ENCODE results near the gene SARS1. TPM values are rescaled to one million over a fixed set of nuclear protein-coding genes. Genes with fewer than 3 reads are reported as not detected.

SARS1 gene
- total and polyA plus RNA-seq, 2 donors (not counting 1 experiment from before 2014, with no cell fraction given) = 59.1 to 115 TPM

GRCh38 chr1:109188781-109189180 lies 24.9 kb upstream of the SARS1 start:
- TF ChIP-seq EZH2 (IDR thresholded peaks at IDR 0.05; ENCODE audit: borderline replicate concordance, insufficient read depth, low read depth, low read length, poor library complexity, severe bottlenecking) (no peak), CTCF (IDR thresholded peaks at IDR 0.05) (no peak)
- H3K79me2 ChIP-seq (ENCODE audit: control insufficient read depth, insufficient read depth, low read length) = no peaks in the 10 kb centered on the region
- H3K9ac ChIP-seq (ENCODE audit: low read length) = no peak overlapping the region
- H3K4me2 ChIP-seq (replicated peaks; ENCODE audit: low read depth, low read length, poor library complexity, severe bottlenecking) = no peak overlapping the region
- H3K9me3 ChIP-seq (ENCODE audit: control extremely low read depth in 1 of 3, control insufficient read depth in 2 of 3, insufficient read depth in 1 of 3, low read length in 2 of 3) = no peaks in the 10 kb centered on the region
- peaks cover 4% of the 10 kb centered on the region for H3K4me1 Mint-ChIP-seq
- CTCF ChIA-PET = no interaction called here
- peaks cover 4 to 8% of the 10 kb centered on the region in 2 donors for H3K4me1 ChIP-seq (ENCODE audit: control insufficient read depth in 2 of 2, insufficient read depth in 2 of 2, low read length in 2 of 2)
- POLR2A ChIA-PET = no interaction called here
- H4K20me1 ChIP-seq (ENCODE audit: control insufficient read depth, insufficient read depth, low read length, poor library complexity, severe bottlenecking) = no peaks in the 10 kb centered on the region
- H3K36me3 ChIP-seq (replicated peaks in 1 of 2; ENCODE audit: control extremely low read depth in 1 of 2, control insufficient read depth in 1 of 2, extremely low read depth in 1 of 2, insufficient read depth in 2 of 2, low read length in 1 of 2) = no peaks in the 10 kb centered on the region
- H3K27me3 Mint-ChIP-seq = peaks cover 27% of the 10 kb centered on the region
- H3K27ac ChIP-seq (ENCODE audit: low read length in 2 of 2) = no peak overlapping the region
- ATAC-seq (ENCODE audit: low read depth) = no peak
- 89% methylated on average over 3 of the region's 6 CpGs for WGBS (ENCODE audit: insufficient coverage)
- H2AFZ ChIP-seq (ENCODE audit: insufficient read depth, low read depth, low read length, poor library complexity, severe bottlenecking) = no peak overlapping the region
- peaks cover 0 to 9% (median 2%) of the 10 kb centered on the region in 4 experiments for H3K27me3 ChIP-seq (replicated peaks in 1 of 4; ENCODE audit: control extremely low read depth in 1 of 4, control insufficient read depth in 3 of 4, insufficient read depth in 4 of 4, low read length in 3 of 4)
- DNase-seq = no peak
- H3K4me3 Mint-ChIP-seq = no peak overlapping the region
- H3K4me3 ChIP-seq (ENCODE audit: control extremely low read depth in 1 of 5, extremely low read depth in 1 of 5, insufficient read depth in 1 of 5, low read depth in 2 of 5, low read length in 4 of 5) = no peak overlapping the region
- no peaks in the 10 kb centered on the region for H3K9me3 Mint-ChIP-seq (ENCODE audit: insufficient read depth)
- H3K27ac Mint-ChIP-seq = no peak overlapping the region
- intact Hi-C loops (cut with micrococcal nuclease) = no loop called here

GRCh38 chr1:109190189-109190588 lies 23.5 kb upstream of the SARS1 start:
- DNase-seq (no peak), ATAC-seq (ENCODE audit: low read depth) (no peak)
- Mint-ChIP-seq H3K4me3 (no peak overlapping the region), H3K4me1 (peaks cover 10% of the 10 kb centered on the region), H3K9me3 (ENCODE audit: insufficient read depth) (no peaks in the 10 kb centered on the region), H3K27ac (no peak overlapping the region), H3K27me3 (peaks cover 26% of the 10 kb centered on the region)
- Histone ChIP-seq H3K27ac (ENCODE audit: low read length in 2 of 2) (no peak overlapping the region), H3K9ac (ENCODE audit: low read length) (no peak overlapping the region), H3K36me3 (replicated peaks in 1 of 2; ENCODE audit: control extremely low read depth in 1 of 2, control insufficient read depth in 1 of 2, extremely low read depth in 1 of 2, insufficient read depth in 2 of 2, low read length in 1 of 2) (no peaks in the 10 kb centered on the region), H3K27me3 (replicated peaks in 1 of 4; ENCODE audit: control extremely low read depth in 1 of 4, control insufficient read depth in 3 of 4, insufficient read depth in 4 of 4, low read length in 3 of 4) (peaks cover 0 to 8% (median 2%) of the 10 kb centered on the region in 4 experiments), H3K4me2 (replicated peaks; ENCODE audit: low read depth, low read length, poor library complexity, severe bottlenecking) (no peak overlapping the region), H4K20me1 (ENCODE audit: control insufficient read depth, insufficient read depth, low read length, poor library complexity, severe bottlenecking) (no peaks in the 10 kb centered on the region), H3K4me3 (ENCODE audit: control extremely low read depth in 1 of 5, extremely low read depth in 1 of 5, insufficient read depth in 1 of 5, low read depth in 2 of 5, low read length in 4 of 5) (no peak overlapping the region), H2AFZ (ENCODE audit: insufficient read depth, low read depth, low read length, poor library complexity, severe bottlenecking) (no peak overlapping the region), H3K9me3 (ENCODE audit: control extremely low read depth in 1 of 3, control insufficient read depth in 2 of 3, insufficient read depth in 1 of 3, low read length in 2 of 3) (no peaks in the 10 kb centered on the region), H3K4me1 (ENCODE audit: control insufficient read depth in 2 of 2, insufficient read depth in 2 of 2, low read length in 2 of 2) (peaks cover 9 to 10% of the 10 kb centered on the region in 2 donors), H3K79me2 (ENCODE audit: control insufficient read depth, insufficient read depth, low read length) (no peaks in the 10 kb centered on the region)
- TF ChIP-seq EZH2 (IDR thresholded peaks at IDR 0.05; ENCODE audit: borderline replicate concordance, insufficient read depth, low read depth, low read length, poor library complexity, severe bottlenecking) = no peak
- no peak for TF ChIP-seq CTCF (IDR thresholded peaks at IDR 0.05)
- POLR2A ChIA-PET = no interaction called here
- intact Hi-C loops (cut with micrococcal nuclease) = loop anchor here (5.0 to 10.0 kb wide), 2 partner anchors 78 to 165 kb away; partner anchors contain the start of gene ELAPOR1
- CTCF ChIA-PET = no interaction called here
- WGBS (ENCODE audit: insufficient coverage) = 70% methylated on average over 2 of the region's 7 CpGs

Measured in B cell (primary cell).